ENCODE data around the gene OAT.

Gene OAT

DNA sequence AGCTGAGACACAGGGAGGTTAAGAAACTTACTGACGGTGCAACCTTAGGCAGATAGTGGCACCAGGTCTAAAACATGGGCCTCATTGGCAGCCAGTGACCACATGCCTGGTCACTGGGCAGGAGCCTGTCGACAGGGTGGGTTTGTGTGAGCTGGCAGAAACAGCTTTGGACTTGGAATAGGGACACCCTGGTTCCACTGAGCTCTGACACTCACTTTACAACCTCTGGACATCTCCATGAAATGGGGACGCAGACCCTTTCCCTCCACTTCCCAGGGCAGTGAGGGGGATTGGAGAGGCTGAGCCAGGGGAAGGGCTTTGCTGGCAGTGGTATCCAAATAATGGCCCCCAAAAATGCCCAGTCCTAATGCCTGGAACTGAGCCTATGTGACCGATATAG is 49.7 kb downstream of the OAT start:
- TF ChIP-seq, protein P1, sequence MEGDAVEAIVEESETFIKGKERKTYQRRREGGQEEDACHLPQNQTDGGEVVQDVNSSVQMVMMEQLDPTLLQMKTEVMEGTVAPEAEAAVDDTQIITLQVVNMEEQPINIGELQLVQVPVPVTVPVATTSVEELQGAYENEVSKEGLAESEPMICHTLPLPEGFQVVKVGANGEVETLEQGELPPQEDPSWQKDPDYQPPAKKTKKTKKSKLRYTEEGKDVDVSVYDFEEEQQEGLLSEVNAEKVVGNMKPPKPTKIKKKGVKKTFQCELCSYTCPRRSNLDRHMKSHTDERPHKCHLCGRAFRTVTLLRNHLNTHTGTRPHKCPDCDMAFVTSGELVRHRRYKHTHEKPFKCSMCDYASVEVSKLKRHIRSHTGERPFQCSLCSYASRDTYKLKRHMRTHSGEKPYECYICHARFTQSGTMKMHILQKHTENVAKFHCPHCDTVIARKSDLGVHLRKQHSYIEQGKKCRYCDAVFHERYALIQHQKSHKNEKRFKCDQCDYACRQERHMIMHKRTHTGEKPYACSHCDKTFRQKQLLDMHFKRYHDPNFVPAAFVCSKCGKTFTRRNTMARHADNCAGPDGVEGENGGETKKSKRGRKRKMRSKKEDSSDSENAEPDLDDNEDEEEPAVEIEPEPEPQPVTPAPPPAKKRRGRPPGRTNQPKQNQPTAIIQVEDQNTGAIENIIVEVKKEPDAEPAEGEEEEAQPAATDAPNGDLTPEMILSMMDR (conservative IDR thresholded peaks at IDR 0.05; ENCODE audit: control insufficient read depth, insufficient read depth, low read depth, low read length) = no peak
- no peak for DNase-seq (ENCODE audit: low read depth)
- H3K4me3 ChIP-seq (ENCODE audit: control insufficient read depth, low read depth, low read length) = no peak overlapping the region

- DNase-seq (ENCODE audit: low read depth) = no peak
- TF ChIP-seq, protein P1 (conservative IDR thresholded peaks at IDR 0.05; ENCODE audit: control insufficient read depth, insufficient read depth, low read depth, low read length) = no peak
- H3K4me3 ChIP-seq (ENCODE audit: control insufficient read depth, low read depth, low read length) = no peak overlapping the region
Measured at GRCh38 chr10:124367936-124368335, 50.8 kb downstream of the OAT start.

DNA sequence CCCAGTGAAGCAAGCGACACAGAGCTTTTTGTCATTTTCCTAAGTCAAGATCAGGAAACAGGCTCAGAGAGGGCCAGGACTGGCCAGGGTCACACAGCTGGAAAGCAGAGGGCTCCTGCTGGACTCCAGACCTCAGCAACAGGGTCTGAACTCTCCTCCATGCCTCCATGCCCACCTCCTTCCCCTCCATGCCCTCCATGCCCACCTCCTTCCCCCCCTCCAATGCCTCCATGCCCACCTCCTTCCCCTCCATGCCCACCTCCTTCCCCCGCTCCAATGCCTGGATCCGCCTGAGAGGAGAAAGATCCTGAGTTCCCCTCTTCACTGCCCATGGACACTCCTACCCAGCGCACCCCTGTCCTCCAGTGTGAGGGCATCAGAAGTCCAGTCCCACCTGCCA is 51.3 kb downstream of the OAT start:
- TF ChIP-seq, protein P1 (conservative IDR thresholded peaks at IDR 0.05; ENCODE audit: control insufficient read depth, insufficient read depth, low read depth, low read length) = no peak
- no peak for DNase-seq (ENCODE audit: low read depth)
- no peak overlapping the region for H3K4me3 ChIP-seq (ENCODE audit: control insufficient read depth, low read depth, low read length)

- DNase-seq (ENCODE audit: low read depth) = no peak
- no peak overlapping the region for H3K4me3 ChIP-seq (ENCODE audit: control insufficient read depth, low read depth, low read length)
- TF ChIP-seq, protein P1 (conservative IDR thresholded peaks at IDR 0.05; ENCODE audit: control insufficient read depth, insufficient read depth, low read depth, low read length) = no peak
Measured at GRCh38 chr10:124366825-124367224, 51.9 kb downstream of the OAT start.

DNA sequence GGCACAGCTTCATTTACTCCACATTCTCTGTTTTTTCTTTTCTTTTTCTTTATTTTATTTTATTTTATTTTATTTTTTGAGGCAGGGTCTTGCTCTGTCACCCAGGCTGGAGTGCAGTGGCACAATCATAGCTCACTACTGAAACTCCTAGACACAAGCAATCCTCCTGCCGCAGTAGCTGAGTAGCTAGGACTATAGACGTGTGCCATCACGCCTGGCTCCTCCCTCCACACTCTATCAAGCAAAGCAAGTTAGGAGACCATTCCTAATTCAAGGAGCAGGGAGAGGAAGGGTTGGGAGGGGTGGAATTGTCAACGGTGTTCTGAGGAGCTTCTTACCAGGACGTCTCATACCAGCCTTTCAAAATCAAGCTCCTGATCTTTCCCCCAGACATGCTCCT is 52.4 kb downstream of the OAT start:
- TF ChIP-seq, protein P1 (conservative IDR thresholded peaks at IDR 0.05; ENCODE audit: control insufficient read depth, insufficient read depth, low read depth, low read length) = no peak
- H3K4me3 ChIP-seq (ENCODE audit: control insufficient read depth, low read depth, low read length) = no peak overlapping the region
- DNase-seq (ENCODE audit: low read depth) = no peak

GRCh38 chr10:124364674-124365073 is 54.0 kb downstream of the OAT start:
- no peak overlapping the region for H3K4me3 ChIP-seq (ENCODE audit: control insufficient read depth, low read depth, low read length)
- TF ChIP-seq, protein P1 (conservative IDR thresholded peaks at IDR 0.05; ENCODE audit: control insufficient read depth, insufficient read depth, low read depth, low read length) = no peak
- no peak for DNase-seq (ENCODE audit: low read depth)

DNA sequence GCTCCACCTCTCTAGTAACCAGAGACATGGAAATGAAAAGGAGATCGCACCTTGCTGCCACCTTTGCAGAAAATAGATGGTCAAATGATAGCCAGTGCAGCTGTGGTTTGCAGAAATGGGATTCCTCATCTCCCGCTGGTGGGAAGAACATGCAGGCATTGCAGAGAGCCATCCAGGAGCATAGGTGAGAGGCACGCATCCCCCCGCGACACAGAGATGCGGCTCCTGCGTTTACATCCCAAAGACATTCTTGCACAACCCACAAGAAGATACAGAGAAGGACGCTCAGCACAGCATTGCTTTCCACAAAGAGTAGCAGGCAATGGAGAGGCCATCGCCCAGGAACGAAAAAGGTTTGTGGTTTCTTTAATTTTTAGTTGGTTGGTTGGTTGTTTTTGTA is 56.2 kb downstream of the OAT start:
- TF ChIP-seq, protein P1 (conservative IDR thresholded peaks at IDR 0.05; ENCODE audit: control insufficient read depth, insufficient read depth, low read depth, low read length) = no peak
- no peak for DNase-seq (ENCODE audit: low read depth)
- no peak overlapping the region for H3K4me3 ChIP-seq (ENCODE audit: control insufficient read depth, low read depth, low read length)

Measured in fibroblast of mammary gland (primary cell).